Suprapubic skin (tissue), 3 donors: ENCODE measurements around the gene TSPAN17.
"Not testable (repeated sequence)": the region's sequence is repeated elsewhere in the genome, so short reads cannot be mapped to it uniquely, and the experiment has no call there.

ENCODE experiments used
- CTCF ChIP-seq, 2 donors: fragments of 200-600 bp in 1 of 2; fragments of 450-650 bp in 1 of 2; sonication (generic) in 1 of 2; IDR thresholded peaks; one replicate each; pipeline ENCODE4 v1.5.1; 2016 to 2019; ENCODE audit warnings: antibody characterized with exemption in 2 of 2, mild to moderate bottlenecking in 1 of 2, moderate library complexity in 1 of 2
- POLR2AphosphoS5 ChIP-seq, 3 donors: sonication (generic); formaldehyde crosslinking; IDR thresholded peaks; one replicate each; pipeline ENCODE4 v1.6.1; 2017; ENCODE audit warnings: antibody characterized with exemption in 3 of 3

- not testable (repeated sequence) for TF ChIP-seq CTCF, POLR2AphosphoS5 (IDR thresholded peaks at IDR 0.05)
Observed at GRCh38 chr5:176599749-176600430, 47.4 kb upstream of the TSPAN17 start.
